Subcutaneous adipose tissue (tissue), 4 donors: ENCODE results near the gene OR2AE1. TPM values are rescaled to one million over a fixed set of nuclear protein-coding genes. Genes with fewer than 3 reads are reported as not detected.

Experiments used
- CTCF ChIP-seq: fragments of 450-650 bp; IDR thresholded peaks from one replicate; pipeline ENCODE4 v1.5.1; 2016; ENCODE audit warnings: low read depth, mild to moderate bottlenecking, control low read depth, antibody characterized with exemption, moderate library complexity
- total RNA-seq, 4 donors: library from RNA; depleted of rRNA; stranded (reverse); fragments of >200 nt; gene quantifications; one replicate each; pipeline ENCODE4 v1.1.0, GENCODE V29; 2016

OR2AE1 gene
- total RNA-seq, 4 donors from 2014 or later, result 0.98 TPM; not detected in 3

DNA sequence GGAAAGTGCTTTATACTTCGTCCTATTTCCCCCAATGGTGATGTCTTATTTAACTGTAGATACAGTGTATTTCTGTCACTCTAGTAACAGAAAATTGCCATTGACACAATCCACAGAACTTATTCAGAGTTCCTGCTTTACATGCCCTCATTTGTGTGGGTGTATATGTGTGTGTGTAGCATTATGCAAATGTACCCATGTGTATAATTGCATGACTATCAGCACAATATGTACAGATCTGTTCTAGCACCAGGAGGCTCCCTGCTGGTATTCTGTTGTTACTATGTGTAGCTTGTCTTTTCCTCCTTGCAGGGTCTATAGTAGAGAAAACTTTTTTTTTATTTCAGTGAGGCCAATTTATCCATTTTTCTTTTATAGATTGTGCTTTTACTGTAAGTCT, 32.5 kb downstream of the OR2AE1 start:
- TF ChIP-seq CTCF, result no peak

DNA sequence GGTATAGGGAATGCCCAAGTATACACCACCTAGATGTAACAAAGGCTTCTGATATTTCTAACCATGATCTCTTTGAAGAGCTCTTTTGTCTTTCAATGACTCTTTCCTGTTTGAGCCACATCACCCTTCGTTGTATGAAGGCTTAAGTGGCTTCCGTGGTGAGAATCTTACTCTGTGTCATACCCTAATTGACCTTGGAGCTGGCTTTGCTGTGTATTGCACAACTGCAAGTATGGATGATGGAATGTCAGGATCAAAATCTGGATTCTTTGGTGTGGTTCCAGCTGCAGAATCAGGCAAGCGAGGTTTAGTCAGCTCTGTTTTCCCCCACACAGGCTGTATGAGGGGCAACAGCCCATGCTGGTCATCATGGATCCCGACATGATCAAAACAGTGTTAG, 33.0 kb downstream of the OR2AE1 start:
- no peak for TF ChIP-seq CTCF

GRCh38 chr7:99842926-99843325, 33.9 kb downstream of the OR2AE1 start:
- no peak for TF ChIP-seq CTCF

DNA sequence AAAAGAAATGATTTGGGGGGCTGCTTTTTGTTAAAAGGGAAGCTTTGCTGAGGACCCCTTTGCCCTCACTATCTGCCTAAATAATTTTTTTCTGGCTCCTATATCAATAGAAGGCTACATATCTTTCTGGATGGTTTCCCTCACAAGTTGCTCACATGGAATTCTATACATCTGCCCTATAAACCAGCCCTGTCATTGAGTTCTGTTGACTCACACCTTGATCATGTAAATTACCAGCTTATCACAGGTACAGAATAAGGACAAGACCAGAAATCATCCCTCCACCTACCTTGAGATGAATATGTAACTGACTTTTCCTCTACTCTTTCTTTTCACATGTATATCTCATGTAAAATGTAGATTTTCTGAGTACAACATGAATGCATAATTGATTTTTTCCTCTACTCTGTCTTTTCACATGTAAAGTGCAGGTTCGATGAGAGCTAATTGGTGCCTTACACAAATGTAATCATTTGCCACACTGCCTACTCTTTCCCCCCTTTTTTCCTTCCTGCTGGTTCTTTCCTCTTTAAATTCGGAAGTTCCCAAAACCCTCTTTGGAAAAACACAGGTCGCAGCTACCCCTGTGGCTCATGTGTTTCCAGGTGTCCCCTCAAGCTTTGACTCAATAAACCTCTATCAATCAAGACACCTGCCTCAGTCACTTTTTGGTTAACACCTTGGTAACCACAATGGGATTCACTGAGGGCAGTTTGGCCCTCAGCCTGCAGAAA, 36.5 kb downstream of the OR2AE1 start:
- TF ChIP-seq CTCF, result no peak

DNA sequence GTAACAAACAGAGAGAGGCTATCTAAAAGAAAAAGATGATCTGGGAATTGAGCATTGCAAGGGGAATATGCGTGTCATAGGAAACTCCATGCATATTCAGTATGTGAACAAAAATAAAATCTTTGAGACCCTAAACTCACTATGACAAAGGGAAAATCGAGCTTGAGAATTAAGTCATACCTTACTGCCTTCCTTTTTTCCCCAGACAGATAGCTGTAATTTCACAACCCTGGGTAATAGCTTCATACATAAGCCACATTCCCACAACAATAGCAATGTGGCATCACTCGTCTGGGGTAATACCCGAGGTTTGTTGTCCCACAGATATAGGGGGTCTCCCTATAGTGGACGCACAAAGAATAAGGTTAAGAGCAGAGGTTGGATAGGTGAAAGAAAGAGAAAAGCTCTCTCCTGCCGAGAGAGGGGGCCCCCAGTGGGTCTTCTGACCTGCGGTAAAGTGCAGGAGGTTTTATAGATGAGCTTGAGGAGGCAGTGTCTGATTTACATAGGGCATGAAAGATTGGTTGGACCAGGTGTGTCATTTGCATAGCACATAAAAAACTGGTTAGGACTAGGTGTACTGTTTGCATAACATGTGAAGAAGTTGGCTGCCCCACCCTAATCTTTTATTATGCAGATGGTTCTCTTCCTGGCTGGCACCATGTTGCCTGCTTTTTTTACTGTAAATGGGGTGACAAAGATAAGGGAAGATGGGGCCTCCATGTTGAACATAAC, 37.4 kb downstream of the OR2AE1 start:
- no peak for TF ChIP-seq CTCF

DNA sequence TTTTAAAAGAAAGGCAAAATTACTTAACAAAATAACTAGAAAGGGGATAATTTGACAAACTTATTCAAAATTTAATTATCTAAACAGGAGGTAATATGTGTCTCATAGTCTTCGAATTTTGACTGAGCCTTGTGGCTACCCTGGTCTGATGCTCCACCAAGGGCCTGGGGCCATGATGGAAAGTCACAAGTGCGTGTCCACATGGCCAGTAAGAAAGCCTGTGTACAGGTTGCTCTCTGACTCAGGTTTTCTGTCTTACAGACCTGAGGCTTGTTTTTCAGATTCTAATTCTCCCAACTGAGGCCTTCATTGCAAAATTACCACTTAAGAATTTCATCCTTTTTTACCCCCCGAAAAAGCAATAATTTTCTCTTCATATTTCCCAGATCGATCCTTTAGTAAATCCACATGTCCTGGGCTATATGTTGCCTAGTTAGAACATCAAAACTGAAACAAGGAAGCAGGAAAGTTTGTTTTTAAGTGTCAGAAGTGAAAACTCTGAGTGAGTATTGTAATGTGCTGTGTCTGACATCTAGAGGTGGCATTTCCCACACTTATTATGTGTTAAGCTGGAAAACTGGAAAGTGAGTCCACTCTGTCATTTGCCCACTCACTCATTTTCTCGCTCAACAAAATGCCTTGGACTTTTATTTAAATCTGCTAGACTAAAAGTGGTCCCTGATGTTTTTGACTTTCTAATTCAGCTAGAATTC, 39.0 kb downstream of the OR2AE1 start:
- TF ChIP-seq CTCF, result no peak

- no peak for TF ChIP-seq CTCF
Observed at GRCh38 chr7:99835189-99835588, 41.6 kb downstream of the OR2AE1 start.
